Dendritic cell treated with granulocyte-macrophage colony-stimulating factor and Interleukin-4, amounts not matched to agents 40 ng/mL and 50 ng/mL, for 4 days (primary cell): Measurements from ENCODE around the gene PCED1A.

ENCODE experiments used
- H3K27ac Mint-ChIP-seq: one replicate; pipeline ENCODE4 v1.8.0; 2022; ENCODE audit warnings: mild to moderate bottlenecking, mixed read lengths
- H3K27me3 Mint-ChIP-seq: one replicate; pipeline ENCODE4 v1.8.0; 2022; ENCODE audit warnings: mild to moderate bottlenecking, mixed read lengths
- H3K36me3 Mint-ChIP-seq: one replicate; pipeline ENCODE4 v1.8.0; 2022; ENCODE audit warnings: low read depth, mixed read lengths
- H3K4me1 Mint-ChIP-seq: one replicate; pipeline ENCODE4 v1.8.0; 2022; ENCODE audit warnings: low read depth, mixed read lengths
- H3K4me3 Mint-ChIP-seq: one replicate; pipeline ENCODE4 v1.8.0; 2022; ENCODE audit warnings: mild to moderate bottlenecking, moderate library complexity, mixed read lengths
- H3K9me3 Mint-ChIP-seq: one replicate; pipeline ENCODE4 v1.8.0; 2022; ENCODE audit warnings: mixed read lengths
- intact Hi-C: fragments of 100-400 bp; cut with micrococcal nuclease; formaldehyde crosslinking; loops from one replicate; pipeline ENCODE4 v1.15.0; 2022

The PCED1A gene

DNA sequence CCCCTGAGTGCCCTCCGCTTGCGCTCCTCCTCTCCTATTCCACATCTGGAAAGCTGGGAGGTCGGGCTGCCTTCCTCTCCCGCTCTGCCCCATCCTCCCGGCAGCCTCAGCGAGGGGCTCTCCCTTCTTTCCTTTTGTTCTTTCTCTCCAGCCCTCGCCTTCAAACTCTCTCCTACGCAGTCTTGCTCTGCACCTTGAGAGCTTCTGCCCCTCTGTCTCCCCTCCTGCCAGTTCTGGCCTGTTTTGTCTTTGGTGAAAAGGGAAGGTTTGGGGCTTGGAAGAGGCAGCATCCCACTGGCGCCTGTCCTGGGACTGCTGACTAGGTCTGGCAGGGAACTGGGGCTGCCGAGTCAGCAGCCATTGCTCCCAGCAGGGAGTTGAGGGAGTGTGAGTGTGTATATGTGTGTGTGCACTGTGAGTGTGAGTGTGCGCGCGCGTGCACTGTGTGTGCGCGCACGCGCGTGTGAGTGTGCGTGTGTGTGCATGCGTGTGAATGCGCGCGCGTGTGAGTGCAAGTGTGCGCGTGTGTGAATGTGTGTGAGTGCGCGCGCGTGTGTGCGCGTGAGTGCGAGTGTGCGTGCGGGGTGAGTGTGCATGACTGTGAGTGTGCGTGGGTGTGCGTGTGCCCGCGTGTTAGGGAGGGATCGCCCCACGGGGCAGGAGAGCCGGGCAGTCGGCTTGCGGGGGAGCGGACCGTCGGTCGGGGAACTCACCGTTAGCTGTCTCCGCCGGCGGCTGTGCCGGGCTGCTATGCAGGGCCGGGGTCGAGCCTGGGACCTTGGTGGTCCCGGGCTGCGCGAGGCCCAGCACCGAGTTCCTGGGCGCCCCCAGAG lies 40.6 kb downstream of the PCED1A start:
- Mint-ChIP-seq H3K9me3 (no peaks in the 10 kb centered on the region), H3K36me3 (no peaks in the 10 kb centered on the region), H3K4me3 (peak overlapping the region; percentile 73), H3K27me3 (peaks cover 62% of the 10 kb centered on the region), H3K27ac (peak overlapping the region; percentile 50), H3K4me1 (peaks cover 30% of the 10 kb centered on the region)
- intact Hi-C loops: no loop called here

GRCh38 chr20:2799271-2799670 lies 41.2 kb downstream of the PCED1A start:
- intact Hi-C loops: no loop called here

GRCh38 chr20:2798814-2799213 lies 41.6 kb downstream of the PCED1A start:
- Mint-ChIP-seq H3K27ac (peak overlapping the region; percentile 50), H3K4me3 (no peak overlapping the region), H3K9me3 (no peaks in the 10 kb centered on the region), H3K36me3 (no peaks in the 10 kb centered on the region), H3K27me3 (peaks cover 51% of the 10 kb centered on the region), H3K4me1 (peaks cover 30% of the 10 kb centered on the region)
- intact Hi-C loops: no loop called here

More at GRCh38 chr20:2799271-2799670, 41.2 kb downstream of the PCED1A start:
- Mint-ChIP-seq H3K27ac (peak overlapping the region; percentile 50), H3K4me1 (peaks cover 30% of the 10 kb centered on the region), H3K36me3 (no peaks in the 10 kb centered on the region), H3K27me3 (peaks cover 56% of the 10 kb centered on the region), H3K9me3 (no peaks in the 10 kb centered on the region), H3K4me3 (peak overlapping the region; percentile 73)

- H3K4me3 Mint-ChIP-seq: no peak overlapping the region
- no peaks in the 10 kb centered on the region for H3K9me3 Mint-ChIP-seq
- peaks cover 30% of the 10 kb centered on the region for H3K4me1 Mint-ChIP-seq
- no peaks in the 10 kb centered on the region for H3K36me3 Mint-ChIP-seq
- no peak overlapping the region for H3K27ac Mint-ChIP-seq
- H3K27me3 Mint-ChIP-seq: peaks cover 51% of the 10 kb centered on the region
- intact Hi-C loops: no loop called here
Measured at GRCh38 chr20:2798095-2798805, 42.2 kb downstream of the PCED1A start.

DNA sequence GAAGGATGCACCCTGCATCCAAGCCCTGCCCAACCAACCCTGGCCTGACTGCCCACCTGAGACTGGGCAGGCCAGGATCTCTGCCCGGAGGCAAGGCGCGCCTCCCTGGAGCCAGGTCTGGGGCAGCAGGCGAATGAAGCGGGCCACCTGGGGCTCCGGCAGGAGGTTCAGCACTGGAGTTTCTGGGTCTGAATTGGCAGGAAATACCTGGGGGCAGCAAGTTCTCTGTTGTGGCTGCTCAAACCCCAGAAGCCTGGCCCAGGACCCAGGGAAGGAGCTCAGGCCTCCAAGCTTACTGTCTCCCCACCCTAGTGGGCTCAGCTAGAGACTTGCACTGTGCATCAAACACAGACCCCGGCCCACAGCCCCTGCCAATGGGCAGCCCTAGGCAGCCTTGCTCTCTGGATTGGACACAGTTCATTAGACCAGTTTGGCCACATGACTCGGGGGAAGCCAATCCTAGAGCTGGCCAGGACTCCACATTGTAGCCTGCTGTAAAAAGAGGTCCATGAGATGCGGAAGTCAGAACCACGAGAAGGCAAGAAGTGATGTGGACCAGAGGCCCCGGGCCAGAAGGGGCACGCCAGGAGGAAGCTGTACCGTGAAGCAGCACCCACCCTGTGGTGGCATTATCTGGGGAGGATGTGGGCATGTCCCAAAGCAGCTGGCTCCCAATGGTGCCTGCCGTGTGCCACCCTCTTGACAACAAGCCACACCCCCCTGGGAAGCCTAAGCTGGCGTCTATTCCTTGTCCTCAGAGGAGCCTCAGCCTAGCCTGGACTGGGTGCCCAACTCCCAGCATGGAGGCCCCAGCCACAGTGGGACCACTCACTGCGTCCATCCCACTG lies 43.1 kb downstream of the PCED1A start:
- Mint-ChIP-seq H3K4me1 (peaks cover 27% of the 10 kb centered on the region), H3K4me3 (no peak overlapping the region), H3K27me3 (peaks cover 52% of the 10 kb centered on the region), H3K9me3 (no peaks in the 10 kb centered on the region), H3K36me3 (no peaks in the 10 kb centered on the region), H3K27ac (no peak overlapping the region)
- intact Hi-C loops: no loop called here

- Mint-ChIP-seq H3K4me1 (peaks cover 23% of the 10 kb centered on the region), H3K36me3 (no peaks in the 10 kb centered on the region), H3K4me3 (no peak overlapping the region), H3K27ac (no peak overlapping the region), H3K27me3 (peaks cover 42% of the 10 kb centered on the region), H3K9me3 (no peaks in the 10 kb centered on the region)
- intact Hi-C loops: no loop called here
Measured at GRCh38 chr20:2796011-2796660, 44.3 kb downstream of the PCED1A start.

DNA sequence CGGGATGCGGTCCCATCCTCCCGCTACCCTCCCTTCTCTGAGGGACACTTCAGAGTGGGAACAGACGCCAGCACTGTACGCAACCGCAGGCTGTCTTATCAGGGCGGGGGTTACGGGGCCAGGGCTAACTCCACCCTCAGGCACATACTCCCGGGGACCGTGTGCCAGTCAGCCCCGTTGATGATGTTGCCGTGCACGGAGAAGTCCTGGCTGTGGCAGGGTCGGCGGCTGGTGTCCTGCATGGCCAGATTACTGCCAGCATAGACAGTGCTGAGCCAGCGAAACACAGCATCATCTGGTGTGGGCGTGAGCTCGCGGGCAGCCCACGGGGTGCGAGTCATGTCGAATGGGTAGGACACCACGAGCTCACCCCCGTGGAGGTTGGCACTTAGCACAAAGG lies 45.0 kb downstream of the PCED1A start:
- H3K36me3 Mint-ChIP-seq: no peaks in the 10 kb centered on the region
- H3K27ac Mint-ChIP-seq: no peak overlapping the region
- H3K4me3 Mint-ChIP-seq: no peak overlapping the region
- intact Hi-C loops: no loop called here
- H3K27me3 Mint-ChIP-seq: peaks cover 35% of the 10 kb centered on the region
- H3K9me3 Mint-ChIP-seq: no peaks in the 10 kb centered on the region
- peaks cover 16% of the 10 kb centered on the region for H3K4me1 Mint-ChIP-seq

DNA sequence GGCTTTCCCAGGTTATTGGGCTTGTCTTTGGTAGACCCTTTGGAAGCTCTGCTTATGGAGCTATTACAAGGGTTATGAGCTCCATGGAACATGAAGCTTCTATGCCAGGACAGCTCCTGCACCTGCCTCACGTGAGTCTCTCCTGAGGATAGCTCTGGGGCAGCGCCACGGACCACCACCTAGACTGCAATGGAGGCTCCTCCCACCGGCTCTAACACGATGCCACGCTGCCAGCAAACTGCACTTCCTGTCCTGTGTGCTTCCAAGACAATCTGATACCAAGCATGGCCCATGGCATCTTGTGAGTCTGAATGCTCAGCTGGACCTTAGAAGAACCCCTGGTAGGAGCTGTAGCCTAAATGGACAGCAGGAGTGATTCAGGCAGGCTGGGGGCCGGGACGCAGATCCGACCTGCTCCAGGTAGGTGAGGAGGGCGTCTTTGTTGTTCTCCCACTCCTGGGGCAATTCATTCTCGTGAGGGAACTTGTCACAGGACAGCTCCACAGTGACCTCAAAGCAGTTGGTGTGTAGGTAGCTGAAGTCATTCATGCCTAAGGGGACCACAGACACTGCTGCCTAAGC lies 45.5 kb downstream of the PCED1A start:
- Mint-ChIP-seq H3K36me3 (no peaks in the 10 kb centered on the region), H3K9me3 (no peaks in the 10 kb centered on the region), H3K27me3 (peaks cover 33% of the 10 kb centered on the region), H3K4me3 (no peak overlapping the region), H3K4me1 (peaks cover 13% of the 10 kb centered on the region), H3K27ac (no peak overlapping the region)
- intact Hi-C loops: no loop called here

- no peak overlapping the region for H3K27ac Mint-ChIP-seq
- peaks cover 31% of the 10 kb centered on the region for H3K27me3 Mint-ChIP-seq
- no peaks in the 10 kb centered on the region for H3K9me3 Mint-ChIP-seq
- no peak overlapping the region for H3K4me3 Mint-ChIP-seq
- intact Hi-C loops: no loop called here
- no peaks in the 10 kb centered on the region for H3K36me3 Mint-ChIP-seq
- peaks cover 6% of the 10 kb centered on the region for H3K4me1 Mint-ChIP-seq
Measured at GRCh38 chr20:2794202-2794748, 46.2 kb downstream of the PCED1A start.

DNA sequence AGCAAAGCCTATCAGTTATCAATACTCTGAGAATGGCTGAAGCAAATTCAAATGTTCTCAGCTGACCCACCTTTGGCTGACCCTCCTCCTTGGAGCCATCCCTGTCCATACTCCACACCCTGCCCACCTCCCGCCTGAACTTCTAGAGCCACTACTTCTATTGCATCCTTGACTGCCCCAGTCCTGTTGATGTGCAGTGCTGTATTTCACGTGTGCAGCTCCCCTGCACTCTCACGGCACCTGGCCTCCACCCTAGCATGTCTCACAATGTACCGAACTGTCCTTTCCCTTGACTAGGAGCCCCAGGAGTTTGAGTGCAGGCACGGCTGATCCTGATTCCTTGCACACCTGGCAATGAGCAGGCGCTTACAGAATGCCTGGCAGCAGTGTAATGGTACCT lies 47.0 kb downstream of the PCED1A start:
- Mint-ChIP-seq H3K27ac (no peak overlapping the region), H3K4me3 (no peak overlapping the region), H3K9me3 (no peaks in the 10 kb centered on the region), H3K36me3 (no peaks in the 10 kb centered on the region), H3K4me1 (no peaks in the 10 kb centered on the region), H3K27me3 (peaks cover 27% of the 10 kb centered on the region)
- intact Hi-C loops: no loop called here
